Smooth muscle cell (in vitro differentiated cells): Measurements from ENCODE around the gene LRGUK. TPM values are rescaled to one million over a fixed set of nuclear protein-coding genes. Genes with fewer than 3 reads are reported as not detected.
"Not testable (repeated sequence)": the region's sequence is repeated elsewhere in the genome, so short reads cannot be mapped to it uniquely, and the experiment has no call there.

Experiments used
- DNase-seq: peaks from one replicate; lab custom pipeline; 2025; ENCODE audit not compliant: unreplicated experiment; lab: John Stamatoyannopoulos, UW
- H2AFZ ChIP-seq: fragments of 200-600 bp; sonication (generic); 2 replicates; pipeline ENCODE4 v1.6.0; 2016; ENCODE audit warnings: antibody characterized with exemption, low read depth, mild to moderate bottlenecking
- H3F3A ChIP-seq: fragments of 200-600 bp; sonication (generic); 2 replicates; pipeline ENCODE4 v1.6.0; 2017; ENCODE audit warnings: antibody characterized with exemption, low read depth
- H3K27ac ChIP-seq: fragments of 200-600 bp; sonication (generic); 2 replicates; pipeline ENCODE4 v1.5.1; 2016; ENCODE audit warnings: low read depth, mild to moderate bottlenecking
- H3K27me3 ChIP-seq: fragments of 200-600 bp; sonication (generic); 2 replicates; pipeline ENCODE4 v1.6.1; 2016; ENCODE audit warnings: low read depth, mild to moderate bottlenecking
- H3K36me3 ChIP-seq: fragments of 200-600 bp; sonication (generic); 2 replicates; pipeline ENCODE4 v1.5.1; 2016; ENCODE audit warnings: low read depth
- H3K4me1 ChIP-seq: fragments of 200-600 bp; sonication (generic); 2 replicates; pipeline ENCODE4 v1.5.1; 2016; ENCODE audit warnings: low read depth
- H3K4me2 ChIP-seq: fragments of 200-600 bp; sonication (generic); 2 replicates; pipeline ENCODE4 v1.6.0; 2016; ENCODE audit warnings: mild to moderate bottlenecking
- H3K4me3 ChIP-seq: fragments of 200-600 bp; sonication (generic); 2 replicates; pipeline ENCODE4 v1.5.1; 2016; ENCODE audit warnings: mild to moderate bottlenecking
- H3K79me2 ChIP-seq: fragments of 200-600 bp; sonication (generic); 2 replicates; pipeline ENCODE4 v1.6.0; 2016; ENCODE audit warnings: low read depth, mild to moderate bottlenecking
- H3K9ac ChIP-seq: fragments of 200-600 bp; sonication (generic); 2 replicates; pipeline ENCODE4 v1.6.0; 2016; ENCODE audit warnings: low read depth
- H3K9me3 ChIP-seq: fragments of 200-600 bp; sonication (generic); replicated peaks from 2 replicates; pipeline ENCODE4 v1.5.1; 2016; ENCODE audit warnings: low read depth
- H4K20me1 ChIP-seq: fragments of 200-600 bp; sonication (generic); 2 replicates; pipeline ENCODE4 v1.6.0; 2016; ENCODE audit warnings: low read depth
- WGBS: methylation state at CpG from one replicate; pipeline ENCODE4 v1.1.7; 2016; ENCODE audit warnings: low lambda C conversion rate; 5-methylcytosine and 5-hydroxymethylcytosine counted together
- polyA plus RNA-seq: library from polyadenylated mRNA; unstranded; fragments of >200 nt; fragmentation: Nextera tagmentation; extraction: Ambion mirVana; gene quantifications from 2 replicates; pipeline ENCODE4 v1.2.1, GENCODE V29; 2016
- total RNA-seq: library from RNA; depleted of rRNA; stranded (reverse); fragments of >200 nt; gene quantifications from 2 replicates; pipeline ENCODE4 v1.2.3, GENCODE V29; 2014
- TF ChIP-seq, protein P1 (sequence below): fragments of 200-600 bp; sonication (generic); IDR thresholded peaks from 2 replicates; pipeline ENCODE4 v1.5.1; 2017; ENCODE audit warnings: borderline replicate concordance, mild to moderate bottlenecking, antibody characterized with exemption; ENCODE audit not compliant: insufficient read depth, poor library complexity, severe bottlenecking

The LRGUK gene
- total and polyA plus RNA-seq, 2 experiments from 2014 or later, result 0.18 TPM; not detected in 1

DNA sequence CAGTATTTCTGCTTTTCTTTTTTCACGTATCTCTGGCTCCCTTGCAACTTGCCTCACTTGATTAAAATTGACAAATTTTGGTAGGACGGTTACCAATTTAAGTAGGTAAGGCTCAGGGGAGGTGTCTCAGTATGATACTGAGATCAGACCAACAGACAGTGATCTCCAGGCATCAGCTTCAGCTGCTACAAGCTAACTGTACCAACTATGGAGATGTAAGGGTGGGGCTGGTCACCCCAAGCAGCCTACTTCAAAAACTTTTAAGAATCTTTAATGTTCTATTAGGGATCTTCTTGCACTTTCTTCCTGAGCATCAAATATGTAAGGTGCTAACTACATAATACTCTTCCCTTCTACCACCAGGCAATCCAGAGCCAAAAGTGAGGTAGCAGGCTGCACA lies 162.7 kb downstream of the LRGUK start:
- Histone ChIP-seq H3K27me3 (peaks cover 5% of the 10 kb centered on the region), H3K9ac (no peak overlapping the region), H2AFZ (no peak overlapping the region), H3K36me3 (peaks cover 2% of the 10 kb centered on the region), H3K9me3 (no peaks in the 10 kb centered on the region), H3F3A (no peaks in the 10 kb centered on the region), H3K79me2 (no peaks in the 10 kb centered on the region), H3K4me2 (no peak overlapping the region), H3K4me3 (no peak overlapping the region), H3K27ac (no peak overlapping the region), H3K4me1 (no peaks in the 10 kb centered on the region), H4K20me1 (no peaks in the 10 kb centered on the region)
- WGBS, result 93% methylated on average over 2 of the region's 2 CpGs
- no peak for DNase-seq
- TF ChIP-seq, protein P1, sequence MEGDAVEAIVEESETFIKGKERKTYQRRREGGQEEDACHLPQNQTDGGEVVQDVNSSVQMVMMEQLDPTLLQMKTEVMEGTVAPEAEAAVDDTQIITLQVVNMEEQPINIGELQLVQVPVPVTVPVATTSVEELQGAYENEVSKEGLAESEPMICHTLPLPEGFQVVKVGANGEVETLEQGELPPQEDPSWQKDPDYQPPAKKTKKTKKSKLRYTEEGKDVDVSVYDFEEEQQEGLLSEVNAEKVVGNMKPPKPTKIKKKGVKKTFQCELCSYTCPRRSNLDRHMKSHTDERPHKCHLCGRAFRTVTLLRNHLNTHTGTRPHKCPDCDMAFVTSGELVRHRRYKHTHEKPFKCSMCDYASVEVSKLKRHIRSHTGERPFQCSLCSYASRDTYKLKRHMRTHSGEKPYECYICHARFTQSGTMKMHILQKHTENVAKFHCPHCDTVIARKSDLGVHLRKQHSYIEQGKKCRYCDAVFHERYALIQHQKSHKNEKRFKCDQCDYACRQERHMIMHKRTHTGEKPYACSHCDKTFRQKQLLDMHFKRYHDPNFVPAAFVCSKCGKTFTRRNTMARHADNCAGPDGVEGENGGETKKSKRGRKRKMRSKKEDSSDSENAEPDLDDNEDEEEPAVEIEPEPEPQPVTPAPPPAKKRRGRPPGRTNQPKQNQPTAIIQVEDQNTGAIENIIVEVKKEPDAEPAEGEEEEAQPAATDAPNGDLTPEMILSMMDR, result no peak

DNA sequence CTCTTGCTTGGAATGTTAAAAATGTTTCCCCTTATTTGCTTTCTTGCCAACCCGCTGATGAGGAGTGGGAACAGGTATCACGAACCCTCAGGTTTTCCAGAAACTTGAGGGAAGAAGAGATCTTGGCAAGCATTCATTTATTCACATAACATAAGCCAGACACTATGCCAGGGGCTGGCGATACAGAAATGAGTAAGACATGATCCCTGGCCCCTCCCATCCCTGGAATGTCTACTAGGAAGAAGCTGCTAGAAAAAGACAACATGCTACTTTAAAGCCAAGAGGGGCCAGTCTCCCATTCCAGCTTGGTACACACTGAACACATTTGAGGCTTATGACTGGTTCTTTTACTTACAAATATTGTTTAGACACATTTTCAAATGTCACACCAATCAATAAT lies 163.1 kb downstream of the LRGUK start:
- no peaks in the 10 kb centered on the region for H3K9me3 ChIP-seq
- no peak overlapping the region for H3K9ac ChIP-seq
- peaks cover under 1% of the 10 kb centered on the region for H3K27me3 ChIP-seq
- H3K36me3 ChIP-seq, result peaks cover 6% of the 10 kb centered on the region
- TF ChIP-seq, protein P1, result no peak
- no peak for DNase-seq
- H3K4me2 ChIP-seq, result no peak overlapping the region
- H4K20me1 ChIP-seq, result no peaks in the 10 kb centered on the region
- no peaks in the 10 kb centered on the region for H3K4me1 ChIP-seq
- H3K27ac ChIP-seq, result no peak overlapping the region
- H2AFZ ChIP-seq, result no peak overlapping the region
- no peaks in the 10 kb centered on the region for H3F3A ChIP-seq
- 72% methylated on average over 3 of the region's 3 CpGs for WGBS
- H3K79me2 ChIP-seq, result no peaks in the 10 kb centered on the region
- no peak overlapping the region for H3K4me3 ChIP-seq

DNA sequence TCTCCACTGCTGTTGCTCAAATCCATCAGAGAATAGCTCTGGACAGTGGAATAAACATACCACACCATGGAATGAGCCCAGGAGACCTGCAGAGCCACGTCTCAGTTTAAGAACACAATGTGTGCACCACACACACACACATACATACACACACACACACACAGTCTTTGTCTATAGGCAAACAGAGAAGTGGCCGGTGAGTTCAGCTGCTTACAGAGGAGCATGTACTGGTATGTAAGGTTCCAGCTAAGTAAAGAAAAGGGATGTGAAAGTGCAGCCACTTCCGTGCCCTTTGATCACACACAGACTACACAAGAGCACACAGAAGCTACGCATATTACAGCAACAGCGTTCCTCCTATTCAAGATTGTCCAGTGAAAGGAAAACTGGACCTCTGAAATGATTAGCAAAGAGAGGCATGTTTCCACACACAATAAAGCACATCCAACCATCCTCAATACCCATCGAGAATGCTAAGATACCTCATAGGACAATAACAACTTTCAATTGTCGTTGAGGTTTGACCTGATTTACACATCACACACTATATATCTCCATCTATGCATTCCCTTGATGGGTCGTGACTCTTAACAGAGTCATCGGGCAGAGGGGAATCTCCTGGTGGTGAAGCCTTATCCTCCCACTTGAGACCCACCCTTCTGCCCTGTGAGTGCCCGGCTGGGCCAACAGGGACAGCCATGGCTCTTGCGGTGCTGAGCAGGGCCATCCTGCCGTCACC lies 166.0 kb downstream of the LRGUK start:
- Histone ChIP-seq H3K27me3 (no peaks in the 10 kb centered on the region), H3K4me3 (no peak overlapping the region), H3K79me2 (no peaks in the 10 kb centered on the region), H3K9me3 (no peaks in the 10 kb centered on the region), H3K4me2 (no peak overlapping the region), H3K4me1 (no peaks in the 10 kb centered on the region), H3K36me3 (peaks cover 11% of the 10 kb centered on the region), H3K9ac (no peak overlapping the region), H2AFZ (no peak overlapping the region), H3K27ac (no peak overlapping the region), H4K20me1 (no peaks in the 10 kb centered on the region), H3F3A (no peaks in the 10 kb centered on the region)
- DNase-seq, result no peak
- WGBS, result 97% methylated on average over 12 of the region's 12 CpGs
- TF ChIP-seq, protein P1, result no peak

DNA sequence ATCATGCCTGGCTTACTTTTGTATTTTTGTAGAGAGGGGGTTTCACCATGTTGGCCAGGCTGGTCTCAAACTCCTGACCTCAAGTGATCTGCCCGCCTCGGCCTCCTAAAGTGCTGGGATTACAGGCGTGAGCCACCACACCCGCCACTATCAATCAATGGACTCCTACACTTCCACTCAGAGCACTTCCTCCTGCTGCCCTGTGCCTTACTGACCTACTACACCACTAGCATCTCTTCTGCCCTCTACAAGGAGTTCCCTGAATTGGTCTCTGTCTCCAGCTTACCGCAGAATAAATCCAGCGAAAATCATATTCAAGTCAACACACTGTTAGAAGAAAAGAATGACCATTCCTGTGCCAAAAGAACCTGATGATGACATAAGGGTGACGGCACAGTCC lies 168.8 kb downstream of the LRGUK start:
- not testable (repeated sequence) for H3K9me3 ChIP-seq, H3K27me3 ChIP-seq, H3F3A ChIP-seq, H4K20me1 ChIP-seq, H3K4me2 ChIP-seq, H3K4me3 ChIP-seq, DNase-seq, H2AFZ ChIP-seq, H3K4me1 ChIP-seq, H3K9ac ChIP-seq, H3K27ac ChIP-seq, H3K79me2 ChIP-seq
- H3K36me3 ChIP-seq, result peaks cover 11% of the 10 kb centered on the region
- 89% methylated on average over 7 of the region's 7 CpGs for WGBS
